Chondrocyte (in vitro differentiated cells): ENCODE measurements around the gene SOX2. TPM values are rescaled to one million over a fixed set of nuclear protein-coding genes. Genes with fewer than 3 reads are reported as not detected.

Experiments used
- DNase-seq: peaks from one replicate; pipeline ENCODE4 v3.0.0; 2021; ENCODE audit warnings: mixed read lengths, low spot score
- H3K27ac Mint-ChIP-seq: one replicate; pipeline ENCODE4 v1.8.0; 2021; ENCODE audit warnings: mild to moderate bottlenecking, moderate library complexity, mixed read lengths; ENCODE audit not compliant: unreplicated experiment
- H3K27me3 Mint-ChIP-seq: 2 replicates; pipeline ENCODE4 v1.8.0; 2021; ENCODE audit warnings: low read depth, mixed read lengths
- H3K36me3 Mint-ChIP-seq: 2 replicates; pipeline ENCODE4 v1.8.0; 2021; ENCODE audit warnings: low read depth, mixed read lengths
- H3K4me1 Mint-ChIP-seq: 2 replicates; pipeline ENCODE4 v1.8.0; 2021; ENCODE audit warnings: low read depth, mild to moderate bottlenecking, mixed read lengths
- H3K4me3 Mint-ChIP-seq: one replicate; pipeline ENCODE4 v1.8.0; 2021; ENCODE audit warnings: mild to moderate bottlenecking, moderate library complexity, mixed read lengths; ENCODE audit not compliant: unreplicated experiment
- H3K9me3 Mint-ChIP-seq: 2 replicates; pipeline ENCODE4 v1.8.0; 2021; ENCODE audit warnings: low read depth, mixed read lengths
- CTCF ChIP-seq: fragments of 200-600 bp; sonication (generic); IDR thresholded peaks from 2 replicates; pipeline ENCODE4 v1.5.0; 2021; ENCODE audit warnings: antibody characterized with exemption, mild to moderate bottlenecking, moderate library complexity
- total RNA-seq: library from RNA; stranded (reverse); gene quantifications from 3 replicates; pipeline ENCODE4 v1.2.1, GENCODE V29; 2021

SOX2 gene
- total RNA-seq, 1 donor from 2014 or later, result 1.3 TPM

- no peak overlapping the region for H3K27ac Mint-ChIP-seq
- H3K9me3 Mint-ChIP-seq, result no peaks in the 10 kb centered on the region
- no peak for DNase-seq
- no peak overlapping the region for H3K4me3 Mint-ChIP-seq
- H3K4me1 Mint-ChIP-seq, result peaks cover 13% of the 10 kb centered on the region
- peaks cover 3% of the 10 kb centered on the region for H3K36me3 Mint-ChIP-seq
- peaks cover 56% of the 10 kb centered on the region for H3K27me3 Mint-ChIP-seq
- TF ChIP-seq CTCF, result peak; percentile 90
Observed at GRCh38 chr3:181700168-181701087, 11.3 kb upstream of the SOX2 start.

- Mint-ChIP-seq H3K36me3 (peaks cover 3% of the 10 kb centered on the region), H3K27me3 (peaks cover 60% of the 10 kb centered on the region), H3K4me1 (peaks cover 13% of the 10 kb centered on the region), H3K4me3 (no peak overlapping the region), H3K27ac (no peak overlapping the region), H3K9me3 (no peaks in the 10 kb centered on the region)
- no peak for DNase-seq
- no peak for TF ChIP-seq CTCF
Observed at GRCh38 chr3:181701096-181701495, 10.6 kb upstream of the SOX2 start.

- H3K27ac Mint-ChIP-seq, result no peak overlapping the region
- no peaks in the 10 kb centered on the region for H3K9me3 Mint-ChIP-seq
- H3K4me3 Mint-ChIP-seq, result no peak overlapping the region
- H3K4me1 Mint-ChIP-seq, result peaks cover 13% of the 10 kb centered on the region
- peaks cover 3% of the 10 kb centered on the region for H3K36me3 Mint-ChIP-seq
- no peak for TF ChIP-seq CTCF
- DNase-seq, result no peak
- peaks cover 67% of the 10 kb centered on the region for H3K27me3 Mint-ChIP-seq
Observed at GRCh38 chr3:181703601-181704420, 7.9 kb upstream of the SOX2 start.

GRCh38 chr3:181704421-181705085, 7.2 kb upstream of the SOX2 start:
- Mint-ChIP-seq H3K4me1 (peaks cover 13% of the 10 kb centered on the region), H3K9me3 (no peaks in the 10 kb centered on the region), H3K27me3 (peaks cover 62% of the 10 kb centered on the region), H3K4me3 (no peak overlapping the region), H3K27ac (no peak overlapping the region), H3K36me3 (peaks cover 3% of the 10 kb centered on the region)
- TF ChIP-seq CTCF, result no peak
- no peak for DNase-seq

- TF ChIP-seq CTCF, result no peak
- H3K4me3 Mint-ChIP-seq, result no peak overlapping the region
- no peak overlapping the region for H3K27ac Mint-ChIP-seq
- H3K4me1 Mint-ChIP-seq, result peaks cover 19% of the 10 kb centered on the region
- H3K27me3 Mint-ChIP-seq, result peaks cover 64% of the 10 kb centered on the region
- peaks cover 3% of the 10 kb centered on the region for H3K36me3 Mint-ChIP-seq
- H3K9me3 Mint-ChIP-seq, result no peaks in the 10 kb centered on the region
- DNase-seq, result no peak
Observed at GRCh38 chr3:181705086-181705480, 6.6 kb upstream of the SOX2 start.
